PC-9 (cell line): ENCODE measurements around the gene DNAH2. TPM values are rescaled to one million over a fixed set of nuclear protein-coding genes. Genes with fewer than 3 reads are reported as not detected.

Experiments used
- BruUV-seq: library from RNA; stranded (reverse); fragments of 400-500 nt; replicated peaks from 2 replicates; lab custom pipeline; 2021; lab: Mats Ljungman, UMichigan
- CTCF ChIA-PET: fragments of 300-600 bp; sonication (Branson Sonifier 250); formaldehyde crosslinking; loops from one replicate; lab custom pipeline; 2022; ENCODE audit warnings: antibody characterized with exemption; lab: Charles Lee
- POLR2A ChIA-PET: fragments of 300-600 bp; sonication (Branson Sonifier 250); formaldehyde crosslinking; loops from one replicate; lab custom pipeline; 2022; ENCODE audit warnings: antibody characterized with exemption; ENCODE audit not compliant: unreplicated experiment; lab: Charles Lee
- DNase-seq, 2 experiments: peaks; one replicate each; pipeline versions ENCODE4 v3.0.0 to v3.0.0-alpha.2; 2015 to 2022; ENCODE audit warnings: mixed read lengths in 1 of 2
- H2AFZ ChIP-seq: fragments of 200-600 bp; sonication (generic); 2 replicates; pipeline ENCODE4 v1.8.1; 2017; ENCODE audit warnings: antibody characterized with exemption
- H3F3A ChIP-seq: fragments of 200-600 bp; sonication (generic); 2 replicates; pipeline ENCODE4 v1.8.1; 2017; ENCODE audit warnings: antibody characterized with exemption, mild to moderate bottlenecking, low read depth; ENCODE audit not compliant: insufficient read depth
- H3K27ac ChIP-seq: fragments of 200-600 bp; sonication (generic); 2 replicates; pipeline ENCODE4 v1.6.1; 2016; ENCODE audit warnings: mixed run types
- H3K27me3 ChIP-seq: fragments of 200-600 bp; sonication (generic); 2 replicates; pipeline ENCODE4 v1.6.1; 2016; ENCODE audit warnings: low read depth, mixed run types; ENCODE audit not compliant: insufficient read depth
- H3K36me3 ChIP-seq: fragments of 200-600 bp; sonication (generic); 2 replicates; pipeline ENCODE4 v1.6.1; 2016; ENCODE audit warnings: low read depth, mixed run types
- H3K4me1 ChIP-seq: fragments of 200-600 bp; sonication (generic); replicated peaks from 2 replicates; pipeline ENCODE4 v1.6.1; 2016; ENCODE audit warnings: mixed run types; ENCODE audit not compliant: insufficient read depth
- H3K4me2 ChIP-seq: fragments of 200-600 bp; sonication (generic); 2 replicates; pipeline ENCODE4 v1.6.1; 2017; ENCODE audit warnings: mixed run types
- H3K4me3 ChIP-seq: fragments of 200-600 bp; sonication (generic); 2 replicates; pipeline ENCODE4 v1.6.1; 2016; ENCODE audit warnings: mixed run types
- H3K79me2 ChIP-seq: fragments of 200-600 bp; sonication (generic); 2 replicates; pipeline ENCODE4 v1.6.1; 2017; ENCODE audit warnings: low read depth, mixed run types
- H3K9me2 ChIP-seq: fragments of 200-600 bp; sonication (generic); 2 replicates; pipeline ENCODE4 v1.8.1; 2017; ENCODE audit warnings: mild to moderate bottlenecking; ENCODE audit not compliant: insufficient read depth
- H3K9me3 ChIP-seq: fragments of 200-600 bp; sonication (generic); 2 replicates; pipeline ENCODE4 v1.8.1; 2016; ENCODE audit warnings: low read depth; ENCODE audit not compliant: insufficient read depth
- H4K20me1 ChIP-seq: fragments of 200-600 bp; sonication (generic); 2 replicates; pipeline ENCODE4 v1.8.1; 2017; ENCODE audit not compliant: insufficient read depth
- EZH2 ChIP-seq: fragments of 200-600 bp; sonication (generic); IDR thresholded peaks from 2 replicates; pipeline ENCODE4 v1.8.0; 2017; ENCODE audit warnings: antibody characterized with exemption, low read depth
- intact Hi-C: fragments of 100-400 bp; cut with micrococcal nuclease; formaldehyde crosslinking; loops from one replicate; pipeline ENCODE4 v1.10.0; 2022; ENCODE audit not compliant: unreplicated experiment
- total RNA-seq: library from RNA; stranded (reverse); gene quantifications from 2 replicates; pipeline ENCODE4 v1.2.3, GENCODE V29; 2021
- TF ChIP-seq, protein P1 (sequence below): fragments of 200-600 bp; sonication (generic); conservative IDR thresholded peaks from 2 replicates; pipeline ENCODE4 v1.6.1; 2017; ENCODE audit warnings: mixed run types, antibody characterized with exemption, mild to moderate bottlenecking, moderate library complexity

DNAH2 gene
- total RNA-seq, 1 experiment from 2014 or later: 10.6 TPM

DNA sequence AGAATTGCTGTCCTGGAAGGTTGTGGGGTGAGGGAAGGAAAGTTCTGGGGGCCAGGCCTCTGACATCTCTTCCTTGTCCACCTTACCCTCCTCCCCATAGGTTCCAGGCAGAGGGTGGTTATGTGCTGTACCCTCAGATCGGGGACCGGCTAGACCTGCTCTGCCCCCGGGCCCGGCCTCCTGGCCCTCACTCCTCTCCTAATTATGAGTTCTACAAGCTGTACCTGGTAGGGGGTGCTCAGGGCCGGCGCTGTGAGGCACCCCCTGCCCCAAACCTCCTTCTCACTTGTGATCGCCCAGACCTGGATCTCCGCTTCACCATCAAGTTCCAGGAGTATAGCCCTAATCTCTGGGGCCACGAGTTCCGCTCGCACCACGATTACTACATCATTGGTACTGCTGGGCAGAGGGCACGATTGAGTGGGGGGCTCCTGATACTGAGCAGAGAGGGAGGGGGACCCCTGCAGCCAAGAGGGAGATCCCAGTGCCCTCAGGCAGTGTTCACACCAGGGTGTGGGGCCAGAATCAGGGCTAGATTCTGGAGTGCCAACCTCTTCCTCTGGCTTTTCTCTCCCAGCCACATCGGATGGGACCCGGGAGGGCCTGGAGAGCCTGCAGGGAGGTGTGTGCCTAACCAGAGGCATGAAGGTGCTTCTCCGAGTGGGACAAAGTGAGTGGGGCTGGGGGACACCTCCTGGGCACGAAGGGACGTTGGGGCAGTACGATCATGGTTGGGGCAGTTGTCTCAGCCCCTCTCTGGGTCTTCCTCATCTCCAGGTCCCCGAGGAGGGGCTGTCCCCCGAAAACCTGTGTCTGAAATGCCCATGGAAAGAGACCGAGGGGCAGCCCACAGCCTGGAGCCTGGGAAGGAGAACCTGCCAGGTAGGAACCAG, 9.4 kb upstream of the DNAH2 start:
- Histone ChIP-seq H3K36me3 (no peaks in the 10 kb centered on the region), H3K79me2 (no peaks in the 10 kb centered on the region), H3K4me3 (no peak overlapping the region), H3K27me3 (no peaks in the 10 kb centered on the region), H3K9me2 (no peaks in the 10 kb centered on the region), H3K9me3 (no peaks in the 10 kb centered on the region), H3K4me2 (no peak overlapping the region), H2AFZ (no peak overlapping the region), H3K4me1 (no peaks in the 10 kb centered on the region), H3F3A (no peaks in the 10 kb centered on the region), H4K20me1 (no peaks in the 10 kb centered on the region), H3K27ac (no peak overlapping the region)
- no peak for DNase-seq
- BruUV-seq: no TSS peak
- TF ChIP-seq, protein P1, sequence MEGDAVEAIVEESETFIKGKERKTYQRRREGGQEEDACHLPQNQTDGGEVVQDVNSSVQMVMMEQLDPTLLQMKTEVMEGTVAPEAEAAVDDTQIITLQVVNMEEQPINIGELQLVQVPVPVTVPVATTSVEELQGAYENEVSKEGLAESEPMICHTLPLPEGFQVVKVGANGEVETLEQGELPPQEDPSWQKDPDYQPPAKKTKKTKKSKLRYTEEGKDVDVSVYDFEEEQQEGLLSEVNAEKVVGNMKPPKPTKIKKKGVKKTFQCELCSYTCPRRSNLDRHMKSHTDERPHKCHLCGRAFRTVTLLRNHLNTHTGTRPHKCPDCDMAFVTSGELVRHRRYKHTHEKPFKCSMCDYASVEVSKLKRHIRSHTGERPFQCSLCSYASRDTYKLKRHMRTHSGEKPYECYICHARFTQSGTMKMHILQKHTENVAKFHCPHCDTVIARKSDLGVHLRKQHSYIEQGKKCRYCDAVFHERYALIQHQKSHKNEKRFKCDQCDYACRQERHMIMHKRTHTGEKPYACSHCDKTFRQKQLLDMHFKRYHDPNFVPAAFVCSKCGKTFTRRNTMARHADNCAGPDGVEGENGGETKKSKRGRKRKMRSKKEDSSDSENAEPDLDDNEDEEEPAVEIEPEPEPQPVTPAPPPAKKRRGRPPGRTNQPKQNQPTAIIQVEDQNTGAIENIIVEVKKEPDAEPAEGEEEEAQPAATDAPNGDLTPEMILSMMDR: no peak
- TF ChIP-seq EZH2: no peak
- POLR2A ChIA-PET: no interaction called here
- CTCF ChIA-PET: no interaction called here
- intact Hi-C loops: no loop called here

DNA sequence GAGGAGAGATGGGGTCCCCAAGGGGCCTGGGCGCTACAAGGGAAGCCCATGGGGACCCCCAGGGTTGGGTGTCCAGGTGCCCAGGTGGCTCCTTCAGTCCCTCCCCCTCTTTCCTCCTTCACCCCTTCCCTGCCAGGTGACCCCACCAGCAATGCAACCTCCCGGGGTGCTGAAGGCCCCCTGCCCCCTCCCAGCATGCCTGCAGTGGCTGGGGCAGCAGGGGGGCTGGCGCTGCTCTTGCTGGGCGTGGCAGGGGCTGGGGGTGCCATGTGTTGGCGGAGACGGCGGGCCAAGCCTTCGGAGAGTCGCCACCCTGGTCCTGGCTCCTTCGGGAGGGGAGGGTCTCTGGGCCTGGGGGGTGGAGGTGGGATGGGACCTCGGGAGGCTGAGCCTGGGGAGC, 8.5 kb upstream of the DNAH2 start:
- no peak overlapping the region for H3K4me2 ChIP-seq
- no peak overlapping the region for H3K27ac ChIP-seq
- DNase-seq: no peak
- H3K79me2 ChIP-seq: no peaks in the 10 kb centered on the region
- H3K9me2 ChIP-seq: no peaks in the 10 kb centered on the region
- no peaks in the 10 kb centered on the region for H3F3A ChIP-seq
- H3K4me3 ChIP-seq: no peak overlapping the region
- H3K9me3 ChIP-seq: no peaks in the 10 kb centered on the region
- BruUV-seq: no TSS peak
- no peaks in the 10 kb centered on the region for H3K4me1 ChIP-seq
- intact Hi-C loops: no loop called here
- H4K20me1 ChIP-seq: no peaks in the 10 kb centered on the region
- no peaks in the 10 kb centered on the region for H3K36me3 ChIP-seq
- CTCF ChIA-PET: no interaction called here
- no peaks in the 10 kb centered on the region for H3K27me3 ChIP-seq
- no peak for TF ChIP-seq EZH2
- TF ChIP-seq, protein P1: no peak
- H2AFZ ChIP-seq: no peak overlapping the region
- POLR2A ChIA-PET: no interaction called here

DNA sequence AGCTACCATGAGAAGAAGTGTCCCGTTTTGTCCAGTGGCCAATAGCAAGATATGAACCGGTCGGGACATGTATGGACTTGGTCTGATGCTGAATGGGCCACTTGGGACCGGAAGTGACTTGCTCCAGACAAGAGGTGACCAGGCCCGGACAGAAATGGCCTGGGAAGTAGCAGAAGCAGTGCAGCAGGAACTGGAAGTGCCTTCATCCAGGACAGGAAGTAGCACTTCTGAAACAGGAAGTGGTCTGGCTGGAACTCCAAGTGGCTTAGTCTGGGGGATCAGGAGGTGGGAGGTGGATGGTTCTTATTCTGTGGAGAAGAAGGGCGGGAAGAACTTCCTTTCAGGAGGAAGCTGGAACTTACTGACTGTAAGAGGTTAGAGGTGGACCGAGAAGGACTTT, 7.2 kb upstream of the DNAH2 start:
- no peaks in the 10 kb centered on the region for H3K36me3 ChIP-seq
- no TSS peak for BruUV-seq
- no peaks in the 10 kb centered on the region for H3K79me2 ChIP-seq
- POLR2A ChIA-PET: no interaction called here
- no peak overlapping the region for H2AFZ ChIP-seq
- no peak for DNase-seq
- H3K4me3 ChIP-seq: no peak overlapping the region
- H3F3A ChIP-seq: no peaks in the 10 kb centered on the region
- H3K9me3 ChIP-seq: no peaks in the 10 kb centered on the region
- intact Hi-C loops: no loop called here
- H3K27ac ChIP-seq: no peak overlapping the region
- no peaks in the 10 kb centered on the region for H3K4me1 ChIP-seq
- TF ChIP-seq, protein P1: no peak
- TF ChIP-seq EZH2: no peak
- H3K27me3 ChIP-seq: no peaks in the 10 kb centered on the region
- H3K4me2 ChIP-seq: no peak overlapping the region
- no peaks in the 10 kb centered on the region for H4K20me1 ChIP-seq
- no peaks in the 10 kb centered on the region for H3K9me2 ChIP-seq
- CTCF ChIA-PET: no interaction called here
